B cell (primary cell): ENCODE measurements around the gene AMOTL1. TPM values are rescaled to one million over a fixed set of nuclear protein-coding genes. Genes with fewer than 3 reads are reported as not detected.

Experiments used
- ATAC-seq: fragments of 200-7000 bp; cut with Tn5 transposase; one replicate; pipeline ENCODE4 v1.10.0; 2021; ENCODE audit warnings: low read depth, mild to moderate bottlenecking, moderate number of reproducible peaks, moderate library complexity
- CTCF ChIA-PET: fragments of 350-600 bp; sonication (Branson Sonifier 250); formaldehyde crosslinking; loops from one replicate; lab custom pipeline; 2021; ENCODE audit warnings: antibody characterized with exemption, inconsistent platforms; lab: Charles Lee
- POLR2A ChIA-PET: fragments of 350-600 bp; sonication (Branson Sonifier 250); formaldehyde crosslinking; loops from one replicate; lab custom pipeline; 2021; ENCODE audit warnings: antibody characterized with exemption; lab: Charles Lee
- DNase-seq: peaks from one replicate; pipeline ENCODE4 v3.0.0; 2013
- H2AFZ ChIP-seq: 2 replicates; pipeline ENCODE4 v1.6.1; 2012; ENCODE audit warnings: mild to moderate bottlenecking, low read depth, low read length; ENCODE audit not compliant: insufficient read depth, poor library complexity, severe bottlenecking
- H3K27ac ChIP-seq, 2 donors: 1 replicate in 1 of 2; 2 replicates in 1 of 2; pipeline ENCODE4 v1.5.1; 2012 to 2013; ENCODE audit warnings: low read length in 2 of 2, mild to moderate bottlenecking in 2 of 2, moderate library complexity in 1 of 2
- H3K27me3 ChIP-seq, 4 experiments: fragments of 200-600 bp in 1 of 4; sonication (generic) in 1 of 4; replicated peaks in 1 of 4; 1 replicate in 2 of 4; 2 replicates in 2 of 4; pipeline versions ENCODE4 v1.6.1 to v1.7.0; 2013 to 2016; ENCODE audit warnings: low read length in 3 of 4, mild to moderate bottlenecking in 2 of 4, mixed read lengths in 1 of 4, moderate library complexity in 1 of 4; ENCODE audit not compliant: insufficient read depth in 4 of 4, control insufficient read depth in 3 of 4; ENCODE audit errors: control extremely low read depth in 1 of 4
- H3K36me3 ChIP-seq, 2 experiments: replicated peaks in 1 of 2; 1 replicate in 1 of 2; 2 replicates in 1 of 2; pipeline versions ENCODE4 v1.6.1 to v1.7.1; 2013; ENCODE audit warnings: low read length in 1 of 2; ENCODE audit not compliant: insufficient read depth in 2 of 2, control insufficient read depth in 1 of 2; ENCODE audit errors: control extremely low read depth in 1 of 2, extremely low read depth in 1 of 2
- H3K4me1 ChIP-seq, 2 donors: fragments of 200-600 bp in 1 of 2; sonication (generic) in 1 of 2; 1 replicate in 1 of 2; 2 replicates in 1 of 2; pipeline versions ENCODE4 v1.5.1 to v1.6.1; 2013 to 2017; ENCODE audit warnings: low read length in 2 of 2; ENCODE audit not compliant: control insufficient read depth in 2 of 2, insufficient read depth in 2 of 2
- H3K4me2 ChIP-seq: replicated peaks from 2 replicates; pipeline ENCODE3; 2012; ENCODE audit warnings: mild to moderate bottlenecking, low read depth, low read length; ENCODE audit not compliant: poor library complexity, severe bottlenecking
- H3K4me3 ChIP-seq, 5 experiments: fragments of 200-600 bp in 1 of 5; sonication (generic) in 1 of 5; 1 replicate in 3 of 5; 2 replicates in 2 of 5; pipeline versions ENCODE4 v1.5.1 to v1.7.0; 2011 to 2016; ENCODE audit warnings: low read length in 4 of 5, mild to moderate bottlenecking in 4 of 5, low read depth in 2 of 5, control low read depth in 1 of 5, moderate library complexity in 1 of 5; ENCODE audit not compliant: insufficient read depth in 1 of 5; ENCODE audit errors: control extremely low read depth in 1 of 5, extremely low read depth in 1 of 5
- H3K79me2 ChIP-seq: fragments of 200-600 bp; sonication (generic); one replicate; pipeline ENCODE4 v1.6.0; 2016; ENCODE audit warnings: low read length; ENCODE audit not compliant: control insufficient read depth, insufficient read depth
- H3K9ac ChIP-seq: fragments of 200-600 bp; sonication (generic); 2 replicates; pipeline ENCODE4 v1.6.1; 2017; ENCODE audit warnings: mild to moderate bottlenecking, low read length, moderate library complexity
- H3K9me3 ChIP-seq, 3 donors: one replicate each; pipeline versions ENCODE4 v1.6.1 to v1.7.1; 2013; ENCODE audit warnings: low read length in 2 of 3; ENCODE audit not compliant: control insufficient read depth in 2 of 3, insufficient read depth in 1 of 3; ENCODE audit errors: control extremely low read depth in 1 of 3
- H4K20me1 ChIP-seq: 2 replicates; pipeline ENCODE4 v1.6.0; 2012; ENCODE audit warnings: mild to moderate bottlenecking, low read length; ENCODE audit not compliant: insufficient read depth, control insufficient read depth, poor library complexity, severe bottlenecking
- H3K27ac Mint-ChIP-seq: one replicate; pipeline ENCODE4 v1.8.0; 2021; ENCODE audit warnings: mixed read lengths
- H3K27me3 Mint-ChIP-seq: one replicate; pipeline ENCODE4 v1.8.0; 2021; ENCODE audit warnings: mixed read lengths
- H3K4me1 Mint-ChIP-seq: one replicate; pipeline ENCODE4 v1.8.0; 2021; ENCODE audit warnings: mixed read lengths
- H3K4me3 Mint-ChIP-seq: one replicate; pipeline ENCODE4 v1.8.0; 2021; ENCODE audit warnings: mixed read lengths
- H3K9me3 Mint-ChIP-seq: one replicate; pipeline ENCODE4 v1.8.0; 2022; ENCODE audit warnings: mixed read lengths; ENCODE audit not compliant: insufficient read depth
- EZH2 ChIP-seq: IDR thresholded peaks from 2 replicates; pipeline ENCODE4 v1.6.1; 2012; ENCODE audit warnings: borderline replicate concordance, low read depth, mild to moderate bottlenecking, moderate library complexity, low read length; ENCODE audit not compliant: insufficient read depth, poor library complexity, severe bottlenecking
- WGBS: methylation state at CpG from one replicate; pipeline ENCODE4 v1.1.5; 2013; ENCODE audit warnings: missing lambda C conversion rate; ENCODE audit not compliant: insufficient coverage; 5-methylcytosine and 5-hydroxymethylcytosine counted together
- intact Hi-C: fragments of 100-400 bp; cut with micrococcal nuclease; formaldehyde crosslinking; loops from one replicate; pipeline ENCODE4 v1.10.0; 2022
- polyA plus RNA-seq: library from polyadenylated mRNA; depleted of rRNA; stranded (reverse); fragments of >200 nt; gene quantifications from 2 replicates; pipeline ENCODE4 v1.2.3, GENCODE V29; 2012
- total RNA-seq, 2 donors: library from RNA; stranded (reverse); fragments of 120-200 nt in 1 of 2; gene quantifications; 1 replicate in 1 of 2; 2 replicates in 1 of 2; pipeline versions ENCODE4 v1.2.3 to v1.2.4, GENCODE V29; 2013 to 2022
- TF ChIP-seq, protein P1 (sequence below): fragments of 200-600 bp; IDR thresholded peaks from one replicate; pipeline ENCODE4 v1.8.0; 2022; ENCODE audit warnings: antibody characterized with exemption, mild to moderate bottlenecking

Gene AMOTL1
- total and polyA plus RNA-seq, 2 donors (not counting 1 experiment from before 2014, with no cell fraction given): 0.04 to 0.30 TPM

DNA sequence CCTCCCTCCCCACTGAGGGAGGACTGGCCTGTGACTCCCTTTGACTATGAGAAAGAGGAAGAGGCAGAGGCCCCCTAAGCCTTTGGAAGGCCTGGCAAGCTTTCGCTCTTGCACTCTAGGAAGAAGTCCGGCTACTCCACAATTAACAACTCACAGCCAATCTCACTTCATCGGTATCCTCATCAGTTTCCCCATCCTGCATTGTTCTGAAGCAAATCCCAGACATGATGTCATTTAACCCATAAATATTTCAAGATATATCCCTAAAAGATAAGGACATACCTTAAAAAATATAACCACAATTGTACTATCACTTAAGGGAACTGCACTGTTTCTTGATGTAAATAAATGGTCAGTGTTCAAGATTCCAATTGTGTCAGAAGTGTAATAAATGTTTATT lies 142.1 kb downstream of the AMOTL1 start:
- DNase-seq: no peak
- ChIA-PET POLR2A (no interaction called here), CTCF (no interaction called here)
- H3K9me3 Mint-ChIP-seq: peaks cover 2% of the 10 kb centered on the region
- H3K27ac ChIP-seq: no peak overlapping the region
- no peaks in the 10 kb centered on the region for H3K4me1 ChIP-seq
- TF ChIP-seq, protein P1, sequence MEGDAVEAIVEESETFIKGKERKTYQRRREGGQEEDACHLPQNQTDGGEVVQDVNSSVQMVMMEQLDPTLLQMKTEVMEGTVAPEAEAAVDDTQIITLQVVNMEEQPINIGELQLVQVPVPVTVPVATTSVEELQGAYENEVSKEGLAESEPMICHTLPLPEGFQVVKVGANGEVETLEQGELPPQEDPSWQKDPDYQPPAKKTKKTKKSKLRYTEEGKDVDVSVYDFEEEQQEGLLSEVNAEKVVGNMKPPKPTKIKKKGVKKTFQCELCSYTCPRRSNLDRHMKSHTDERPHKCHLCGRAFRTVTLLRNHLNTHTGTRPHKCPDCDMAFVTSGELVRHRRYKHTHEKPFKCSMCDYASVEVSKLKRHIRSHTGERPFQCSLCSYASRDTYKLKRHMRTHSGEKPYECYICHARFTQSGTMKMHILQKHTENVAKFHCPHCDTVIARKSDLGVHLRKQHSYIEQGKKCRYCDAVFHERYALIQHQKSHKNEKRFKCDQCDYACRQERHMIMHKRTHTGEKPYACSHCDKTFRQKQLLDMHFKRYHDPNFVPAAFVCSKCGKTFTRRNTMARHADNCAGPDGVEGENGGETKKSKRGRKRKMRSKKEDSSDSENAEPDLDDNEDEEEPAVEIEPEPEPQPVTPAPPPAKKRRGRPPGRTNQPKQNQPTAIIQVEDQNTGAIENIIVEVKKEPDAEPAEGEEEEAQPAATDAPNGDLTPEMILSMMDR: no peak
- TF ChIP-seq EZH2: no peak
- H4K20me1 ChIP-seq: no peaks in the 10 kb centered on the region
- intact Hi-C loops: no loop called here
- no peak for ATAC-seq
- no peak overlapping the region for H3K4me3 Mint-ChIP-seq
- no peak overlapping the region for H3K9ac ChIP-seq
- H3K79me2 ChIP-seq: no peaks in the 10 kb centered on the region
- H3K9me3 ChIP-seq: no peaks in the 10 kb centered on the region
- WGBS: 67% methylated on average over 3 of the region's 3 CpGs
- H3K27ac Mint-ChIP-seq: no peak overlapping the region
- no peak overlapping the region for H2AFZ ChIP-seq
- no peak overlapping the region for H3K4me3 ChIP-seq
- no peak overlapping the region for H3K4me2 ChIP-seq
- no peaks in the 10 kb centered on the region for H3K4me1 Mint-ChIP-seq
- no peaks in the 10 kb centered on the region for H3K27me3 ChIP-seq
- H3K36me3 ChIP-seq: no peaks in the 10 kb centered on the region
- H3K27me3 Mint-ChIP-seq: peaks cover 3% of the 10 kb centered on the region

DNA sequence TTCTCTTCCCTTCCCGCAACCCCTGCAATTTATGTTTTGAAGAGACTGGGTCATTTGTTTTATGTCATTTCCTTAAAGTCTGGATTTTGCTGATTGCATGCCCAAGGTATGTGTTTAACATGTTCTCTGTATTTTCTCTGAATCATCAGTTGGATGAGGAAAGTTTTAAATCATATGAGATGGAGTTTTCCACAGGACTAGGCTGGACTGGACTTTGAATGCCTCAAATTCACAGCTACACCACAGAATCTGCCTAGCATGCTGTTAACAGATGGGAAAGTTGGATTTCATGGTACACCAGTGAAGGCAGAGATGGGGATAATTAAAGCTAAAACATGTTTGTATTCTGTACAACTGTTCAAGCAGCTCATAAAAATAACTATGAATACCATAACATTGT lies 142.6 kb downstream of the AMOTL1 start:
- H3K9me3 Mint-ChIP-seq: peaks cover 2% of the 10 kb centered on the region
- ATAC-seq (no peak), DNase-seq (no peak)
- Histone ChIP-seq H2AFZ (no peak overlapping the region), H3K79me2 (no peaks in the 10 kb centered on the region), H3K4me1 (no peaks in the 10 kb centered on the region), H3K9me3 (no peaks in the 10 kb centered on the region), H3K36me3 (no peaks in the 10 kb centered on the region), H3K27ac (no peak overlapping the region), H3K27me3 (no peaks in the 10 kb centered on the region), H4K20me1 (no peaks in the 10 kb centered on the region), H3K4me2 (no peak overlapping the region), H3K4me3 (no peak overlapping the region), H3K9ac (no peak overlapping the region)
- ChIA-PET POLR2A (no interaction called here), CTCF (no interaction called here)
- intact Hi-C loops: no loop called here
- no peak overlapping the region for H3K27ac Mint-ChIP-seq
- TF ChIP-seq EZH2: no peak
- TF ChIP-seq, protein P1: no peak
- no peaks in the 10 kb centered on the region for H3K4me1 Mint-ChIP-seq
- WGBS: no CpG with 5 or more reads among the region's 1 CpG
- peaks cover 3% of the 10 kb centered on the region for H3K27me3 Mint-ChIP-seq
- H3K4me3 Mint-ChIP-seq: no peak overlapping the region
